Measurements from ENCODE around the gene ILF2. TPM values are rescaled to one million over a fixed set of nuclear protein-coding genes. Genes with fewer than 3 reads are reported as not detected.
A peak's percentile ranks its signal among the peaks of the same experiment; 100 is the strongest.

ILF2 gene
- total and polyA plus RNA-seq, 2 of the 13 experiments (the other 11 are each of a cell fraction or from before 2014, with no cell fraction given), result 292 to 366 TPM

DNA sequence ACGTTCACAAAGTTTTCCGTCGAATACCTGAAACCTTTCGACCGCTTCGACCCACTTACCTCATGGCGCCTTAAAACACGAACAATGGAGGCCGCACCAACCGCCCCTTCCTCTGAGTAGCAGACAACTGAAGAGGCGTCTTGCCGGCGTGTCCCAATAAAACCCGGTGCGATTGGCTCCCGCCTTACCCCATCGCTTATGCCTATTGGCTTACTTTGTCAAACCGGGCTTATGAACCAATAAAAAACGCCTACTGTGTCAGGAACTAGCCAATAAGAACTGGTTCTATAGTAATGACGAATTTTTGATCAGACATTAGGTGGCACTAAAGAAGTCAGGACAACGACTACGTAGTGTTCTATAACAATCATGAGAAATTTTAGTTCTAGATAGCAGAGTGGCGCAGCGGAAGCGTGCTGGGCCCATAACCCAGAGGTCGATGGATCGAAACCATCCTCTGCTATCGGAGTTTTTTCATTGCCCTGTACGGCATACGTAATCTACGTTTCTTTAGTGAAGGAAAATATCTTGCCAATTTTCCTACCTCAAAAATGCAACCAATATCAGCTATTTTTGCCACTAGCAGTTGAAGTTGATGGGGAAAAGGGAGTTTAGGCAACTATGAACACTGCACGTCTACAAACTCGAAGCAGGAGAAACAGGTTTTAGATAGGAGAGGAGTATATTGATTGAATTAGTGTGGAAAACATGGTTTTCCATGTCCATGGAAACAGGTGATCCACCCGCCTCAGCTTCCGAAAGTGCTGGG is at the start of gene ILF2 (continued):
- TF ChIP-seq ESRRA (CRISPR knock-in tag; IDR thresholded peaks at IDR 0.05; ENCODE audit: low read depth) (peak; percentile 42; the same call in 1 of the 2 replicates), DPF2 (CRISPR knock-in tag; IDR thresholded peaks at IDR 0.05; ENCODE audit: borderline replicate concordance, low read depth) (no peak), ZNF549 (CRISPR knock-in tag; IDR thresholded peaks at IDR 0.05) (no peak), ZNF589 (CRISPR knock-in tag; conservative IDR thresholded peaks at IDR 0.05) (no peak), SRY (CRISPR knock-in tag; IDR thresholded peaks at IDR 0.05) (peak; percentile 2; the same call in 1 of the 2 replicates), TCF12 (IDR thresholded peaks at IDR 0.05) (no peak), TCF12 (CRISPR knock-in tag; IDR thresholded peaks at IDR 0.05) (no peak), ZNF850 (CRISPR knock-in tag; conservative IDR thresholded peaks at IDR 0.05) (peak; percentile 89; the same call in 1 of the 2 replicates), ZNF614 (CRISPR knock-in tag; IDR thresholded peaks at IDR 0.05; ENCODE audit: borderline replicate concordance) (peak; percentile 63; the same call in 1 of the 2 replicates), JARID2 (CRISPR knock-in tag; IDR thresholded peaks at IDR 0.05; ENCODE audit: insufficient replicate concordance) (no peak), MIXL1 (CRISPR knock-in tag; IDR thresholded peaks at IDR 0.05) (peak; percentile 48), PAX8 (CRISPR knock-in tag; IDR thresholded peaks at IDR 0.05; ENCODE audit: borderline replicate concordance) (no peak), ARNT2 (CRISPR knock-in tag; IDR thresholded peaks at IDR 0.05; ENCODE audit: low read depth) (no peak), JUND (CRISPR knock-in tag; IDR thresholded peaks at IDR 0.05) (no peak), ARNT (IDR thresholded peaks at IDR 0.05) (no peak), FLYWCH1 (CRISPR knock-in tag; IDR thresholded peaks at IDR 0.05) (no peak), MEIS1 (CRISPR knock-in tag; IDR thresholded peaks at IDR 0.05; ENCODE audit: borderline replicate concordance) (no peak), ZNF230 (CRISPR knock-in tag; IDR thresholded peaks at IDR 0.05) (no peak; the same call in 1 of the 2 replicates), ZSCAN20 (CRISPR knock-in tag; IDR thresholded peaks at IDR 0.05; ENCODE audit: borderline replicate concordance) (no peak), NFE2L1 (CRISPR knock-in tag; IDR thresholded peaks at IDR 0.05; ENCODE audit: borderline replicate concordance) (no peak), PLRG1 (conservative IDR thresholded peaks at IDR 0.05) (no peak)
- TF ChIP-seq, protein P1, sequence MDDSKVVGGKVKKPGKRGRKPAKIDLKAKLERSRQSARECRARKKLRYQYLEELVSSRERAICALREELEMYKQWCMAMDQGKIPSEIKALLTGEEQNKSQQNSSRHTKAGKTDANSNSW (CRISPR knock-in tag; IDR thresholded peaks at IDR 0.05; ENCODE audit: borderline replicate concordance), result no peak
- TF ChIP-seq, protein P2, sequence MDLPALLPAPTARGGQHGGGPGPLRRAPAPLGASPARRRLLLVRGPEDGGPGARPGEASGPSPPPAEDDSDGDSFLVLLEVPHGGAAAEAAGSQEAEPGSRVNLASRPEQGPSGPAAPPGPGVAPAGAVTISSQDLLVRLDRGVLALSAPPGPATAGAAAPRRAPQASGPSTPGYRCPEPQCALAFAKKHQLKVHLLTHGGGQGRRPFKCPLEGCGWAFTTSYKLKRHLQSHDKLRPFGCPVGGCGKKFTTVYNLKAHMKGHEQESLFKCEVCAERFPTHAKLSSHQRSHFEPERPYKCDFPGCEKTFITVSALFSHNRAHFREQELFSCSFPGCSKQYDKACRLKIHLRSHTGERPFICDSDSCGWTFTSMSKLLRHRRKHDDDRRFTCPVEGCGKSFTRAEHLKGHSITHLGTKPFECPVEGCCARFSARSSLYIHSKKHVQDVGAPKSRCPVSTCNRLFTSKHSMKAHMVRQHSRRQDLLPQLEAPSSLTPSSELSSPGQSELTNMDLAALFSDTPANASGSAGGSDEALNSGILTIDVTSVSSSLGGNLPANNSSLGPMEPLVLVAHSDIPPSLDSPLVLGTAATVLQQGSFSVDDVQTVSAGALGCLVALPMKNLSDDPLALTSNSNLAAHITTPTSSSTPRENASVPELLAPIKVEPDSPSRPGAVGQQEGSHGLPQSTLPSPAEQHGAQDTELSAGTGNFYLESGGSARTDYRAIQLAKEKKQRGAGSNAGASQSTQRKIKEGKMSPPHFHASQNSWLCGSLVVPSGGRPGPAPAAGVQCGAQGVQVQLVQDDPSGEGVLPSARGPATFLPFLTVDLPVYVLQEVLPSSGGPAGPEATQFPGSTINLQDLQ (CRISPR knock-in tag; IDR thresholded peaks at IDR 0.05), result no peak
- TF ChIP-seq, protein P3, sequence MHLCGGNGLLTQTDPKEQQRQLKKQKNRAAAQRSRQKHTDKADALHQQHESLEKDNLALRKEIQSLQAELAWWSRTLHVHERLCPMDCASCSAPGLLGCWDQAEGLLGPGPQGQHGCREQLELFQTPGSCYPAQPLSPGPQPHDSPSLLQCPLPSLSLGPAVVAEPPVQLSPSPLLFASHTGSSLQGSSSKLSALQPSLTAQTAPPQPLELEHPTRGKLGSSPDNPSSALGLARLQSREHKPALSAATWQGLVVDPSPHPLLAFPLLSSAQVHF (CRISPR knock-in tag; IDR thresholded peaks at IDR 0.05), result no peak
- TF ChIP-seq, protein P4, sequence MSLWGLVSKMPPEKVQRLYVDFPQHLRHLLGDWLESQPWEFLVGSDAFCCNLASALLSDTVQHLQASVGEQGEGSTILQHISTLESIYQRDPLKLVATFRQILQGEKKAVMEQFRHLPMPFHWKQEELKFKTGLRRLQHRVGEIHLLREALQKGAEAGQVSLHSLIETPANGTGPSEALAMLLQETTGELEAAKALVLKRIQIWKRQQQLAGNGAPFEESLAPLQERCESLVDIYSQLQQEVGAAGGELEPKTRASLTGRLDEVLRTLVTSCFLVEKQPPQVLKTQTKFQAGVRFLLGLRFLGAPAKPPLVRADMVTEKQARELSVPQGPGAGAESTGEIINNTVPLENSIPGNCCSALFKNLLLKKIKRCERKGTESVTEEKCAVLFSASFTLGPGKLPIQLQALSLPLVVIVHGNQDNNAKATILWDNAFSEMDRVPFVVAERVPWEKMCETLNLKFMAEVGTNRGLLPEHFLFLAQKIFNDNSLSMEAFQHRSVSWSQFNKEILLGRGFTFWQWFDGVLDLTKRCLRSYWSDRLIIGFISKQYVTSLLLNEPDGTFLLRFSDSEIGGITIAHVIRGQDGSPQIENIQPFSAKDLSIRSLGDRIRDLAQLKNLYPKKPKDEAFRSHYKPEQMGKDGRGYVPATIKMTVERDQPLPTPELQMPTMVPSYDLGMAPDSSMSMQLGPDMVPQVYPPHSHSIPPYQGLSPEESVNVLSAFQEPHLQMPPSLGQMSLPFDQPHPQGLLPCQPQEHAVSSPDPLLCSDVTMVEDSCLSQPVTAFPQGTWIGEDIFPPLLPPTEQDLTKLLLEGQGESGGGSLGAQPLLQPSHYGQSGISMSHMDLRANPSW (CRISPR knock-in tag; IDR thresholded peaks at IDR 0.05; ENCODE audit: borderline replicate concordance), result peak; percentile 71; the same call in 1 of the 2 replicates
